Stimulated activated naive CD4-positive, alpha-beta T cell treated with Interleukin-2 at 50 U/mL for 16 hours (primary cell): ENCODE measurements around the gene SMAD7.

ENCODE experiments used
- DNase-seq: peaks from one replicate; lab custom pipeline; 2025; lab: John Stamatoyannopoulos, UW

Gene SMAD7

DNA sequence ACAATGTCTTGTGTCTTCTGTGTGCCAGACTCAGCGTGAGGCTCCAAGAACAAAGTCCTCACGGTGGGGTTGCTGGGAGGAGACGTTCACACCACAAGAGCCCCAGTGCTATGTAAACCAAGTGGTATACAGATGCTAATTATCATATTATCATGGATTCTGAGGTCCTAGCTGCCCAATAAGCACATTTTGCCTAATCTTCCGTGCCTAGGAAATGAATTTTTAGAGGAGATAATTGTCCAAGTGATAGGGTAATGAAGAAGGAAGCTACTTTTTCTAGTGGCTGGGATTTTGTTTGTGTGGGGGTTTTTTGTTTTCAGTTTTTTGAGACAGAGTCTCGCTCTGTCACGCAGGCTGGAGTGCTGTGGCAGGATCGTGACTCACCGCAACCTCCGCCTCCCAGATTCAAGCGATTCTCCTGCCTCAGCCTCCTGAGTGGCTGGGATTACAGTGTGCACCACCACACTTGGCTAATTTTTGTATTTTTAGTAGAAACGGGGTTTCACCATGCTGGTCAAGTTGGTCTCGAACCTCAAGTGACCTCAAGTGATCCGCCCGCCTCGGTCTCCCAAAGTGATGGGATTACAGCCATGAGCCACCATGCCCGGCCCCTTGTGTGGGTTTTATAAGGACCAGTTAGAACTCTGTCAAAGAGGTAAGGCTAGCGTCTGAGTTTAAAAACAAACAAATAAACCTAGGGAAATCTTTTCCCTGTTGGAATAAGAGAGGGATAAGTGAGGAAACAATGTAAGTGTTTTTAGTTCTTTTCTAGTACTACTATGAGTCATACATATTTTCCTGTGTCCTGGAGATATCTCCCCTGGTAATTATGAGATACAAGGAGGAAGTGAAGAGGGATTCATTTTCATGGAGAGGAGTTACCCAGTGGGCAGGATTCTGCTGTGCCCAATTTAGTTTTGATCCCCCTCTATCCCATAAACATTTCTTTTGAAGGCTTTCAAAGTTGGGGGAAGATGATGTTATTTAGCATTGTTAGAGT lies 9.5 kb upstream of the SMAD7 start:
- no peak for DNase-seq

- DNase-seq, result no peak
Measured at GRCh38 chr18:48959551-48959920, 8.8 kb upstream of the SMAD7 start.

GRCh38 chr18:48958951-48959350 lies 8.2 kb upstream of the SMAD7 start:
- DNase-seq, result no peak

- DNase-seq, result no peak
Measured at GRCh38 chr18:48957616-48958015, 6.9 kb upstream of the SMAD7 start.

DNA sequence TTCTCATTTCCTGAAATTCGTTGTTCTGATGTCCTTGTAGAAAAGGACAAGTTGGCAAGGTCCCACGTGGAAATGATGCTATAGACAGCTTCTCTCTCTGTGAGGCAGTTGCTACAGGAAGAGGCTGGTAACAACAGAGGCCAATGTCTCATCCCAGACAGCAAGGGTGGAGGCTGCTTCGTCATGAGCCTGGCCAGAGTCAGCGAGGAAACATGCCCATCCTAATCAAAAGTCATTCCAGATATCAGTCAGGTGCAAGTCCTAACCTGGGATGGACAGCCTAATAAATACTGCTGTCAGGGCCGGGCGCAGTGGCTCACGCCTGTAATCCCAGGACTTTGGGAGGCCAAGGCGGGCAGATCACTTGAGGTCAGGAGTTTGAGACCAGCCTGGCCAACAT lies 6.4 kb upstream of the SMAD7 start:
- no peak for DNase-seq

GRCh38 chr18:48956356-48956755 lies 5.6 kb upstream of the SMAD7 start:
- DNase-seq, result no peak

GRCh38 chr18:48955830-48956261 lies 5.1 kb upstream of the SMAD7 start:
- no peak for DNase-seq

- DNase-seq, result no peak
Measured at GRCh38 chr18:48954886-48955819, 4.4 kb upstream of the SMAD7 start.

GRCh38 chr18:48953104-48953706 lies 2.4 kb upstream of the SMAD7 start:
- no peak for DNase-seq

- DNase-seq, result peak; percentile 59
Measured at GRCh38 chr18:48952287-48953103, 1.7 kb upstream of the SMAD7 start.

- DNase-seq, result peak; percentile 84
Measured at GRCh38 chr18:48951448-48952286, 902 bp upstream of the SMAD7 start.

- DNase-seq, result peak; percentile 26
Measured at GRCh38 chr18:48949606-48950535, 894 bp downstream of the SMAD7 start.

GRCh38 chr18:48949050-48949605 lies 1.6 kb downstream of the SMAD7 start:
- peak; percentile 35 for DNase-seq

DNA sequence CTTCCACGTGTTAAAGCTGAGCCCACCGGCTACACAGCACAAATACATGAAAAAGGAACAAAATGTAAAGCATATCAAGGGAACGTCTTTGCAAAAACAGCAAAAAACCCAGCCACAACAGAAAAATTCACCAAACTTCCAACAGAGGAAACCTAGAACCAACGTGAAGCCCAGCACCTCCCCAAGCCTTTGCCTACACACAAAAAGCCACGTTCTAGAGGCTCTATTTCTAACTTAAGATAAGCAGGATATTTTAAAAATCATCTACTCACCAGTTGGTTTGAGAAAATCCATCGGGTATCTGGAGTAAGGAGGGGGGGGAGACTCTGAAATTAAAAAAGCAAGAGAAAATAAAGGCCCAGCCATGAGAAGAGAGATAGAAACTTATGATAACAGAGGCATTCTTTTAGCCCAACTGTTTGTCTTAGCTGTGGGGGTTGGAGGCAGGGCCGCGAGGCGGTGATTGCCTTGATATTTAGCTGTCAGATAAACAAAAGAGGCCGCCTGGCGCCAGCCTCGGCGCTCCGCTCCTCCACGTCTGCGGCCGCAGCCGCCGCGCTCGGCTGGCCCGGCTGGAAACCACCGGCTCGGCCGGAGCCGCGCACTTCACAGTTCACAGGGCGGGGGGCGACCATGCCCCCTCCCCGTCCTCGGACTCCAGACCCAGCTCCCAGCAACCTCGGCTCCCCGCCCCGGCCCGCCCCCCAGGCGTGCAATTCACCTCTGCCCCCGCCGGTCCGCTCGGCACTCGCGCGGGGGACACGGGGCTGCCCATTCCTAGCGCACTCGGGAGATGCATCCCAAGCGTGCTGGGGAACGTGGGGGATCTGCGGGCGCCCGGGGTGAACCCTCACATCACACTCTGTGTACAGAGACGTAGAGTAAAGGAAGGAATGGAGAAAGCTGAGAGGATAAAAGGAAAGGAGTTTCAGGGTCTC lies 2.4 kb downstream of the SMAD7 start:
- DNase-seq, result peak; percentile 35

GRCh38 chr18:48947560-48947959 lies 3.2 kb downstream of the SMAD7 start:
- DNase-seq, result no peak

- no peak for DNase-seq
Measured at GRCh38 chr18:48947092-48947491, 3.7 kb downstream of the SMAD7 start.

- DNase-seq, result no peak
Measured at GRCh38 chr18:48946329-48946835, 4.4 kb downstream of the SMAD7 start.

DNA sequence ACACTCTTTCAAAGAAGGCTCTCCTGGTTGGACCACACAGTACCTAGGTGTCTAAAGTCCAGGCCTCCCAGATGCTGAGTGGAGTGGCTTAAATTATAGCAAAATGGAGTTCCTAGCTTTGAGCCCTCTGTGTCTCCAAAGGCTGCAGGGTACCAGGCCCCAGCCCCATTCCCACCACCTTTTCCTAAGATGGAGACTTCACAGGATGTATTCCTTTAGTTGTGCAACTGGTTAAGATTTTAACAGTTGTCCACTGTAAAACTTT lies 4.9 kb downstream of the SMAD7 start:
- no peak for DNase-seq
